H9 (cell line): ENCODE measurements around the gene KLHL18. TPM values are rescaled to one million over a fixed set of nuclear protein-coding genes. Genes with fewer than 3 reads are reported as not detected.

Source experiments
- DNase-seq: peaks from one replicate; pipeline ENCODE4 v3.0.0-alpha.2; 2017
- H2AFZ ChIP-seq: one replicate; pipeline ENCODE4 v1.6.1; 2013; ENCODE audit warnings: mild to moderate bottlenecking, low read length, control low read depth, moderate library complexity
- H2AK5ac ChIP-seq: 2 replicates; pipeline ENCODE4 v1.6.1; 2013; ENCODE audit warnings: low read length, control low read depth, mixed read lengths; ENCODE audit not compliant: insufficient read length
- H2BK120ac ChIP-seq: one replicate; pipeline ENCODE4 v1.6.1; 2013; ENCODE audit warnings: low read depth, mild to moderate bottlenecking, low read length, control low read depth, inconsistent platforms; ENCODE audit not compliant: poor library complexity, severe bottlenecking
- H2BK12ac ChIP-seq: 2 replicates; pipeline ENCODE4 v1.6.1; 2013; ENCODE audit warnings: low read length, control low read depth, mixed read lengths, low read depth; ENCODE audit not compliant: insufficient read length
- H2BK15ac ChIP-seq: 2 replicates; pipeline ENCODE4 v1.6.1; 2013; ENCODE audit warnings: low read depth, low read length, control low read depth
- H2BK20ac ChIP-seq: one replicate; pipeline ENCODE4 v1.6.1; 2013; ENCODE audit warnings: low read depth, mild to moderate bottlenecking, low read length, control low read depth, inconsistent platforms; ENCODE audit not compliant: poor library complexity, severe bottlenecking
- H2BK5ac ChIP-seq: 2 replicates; pipeline ENCODE4 v1.6.1; 2013; ENCODE audit warnings: low read length, control low read depth, mixed read lengths; ENCODE audit not compliant: insufficient read length
- H3K14ac ChIP-seq: 2 replicates; pipeline ENCODE4 v1.6.1; 2013; ENCODE audit warnings: low read length, control low read depth; ENCODE audit not compliant: insufficient read depth
- H3K18ac ChIP-seq: 2 replicates; pipeline ENCODE4 v1.6.1; 2013; ENCODE audit warnings: low read depth, mild to moderate bottlenecking, mixed read lengths, low read length, control low read depth; ENCODE audit not compliant: insufficient read length
- H3K23ac ChIP-seq: 2 replicates; pipeline ENCODE4 v1.6.1; 2013; ENCODE audit warnings: low read length, control low read depth, mixed read lengths, low read depth; ENCODE audit not compliant: insufficient read length
- H3K23me2 ChIP-seq: 2 replicates; pipeline ENCODE4 v1.6.1; 2013; ENCODE audit warnings: low read depth, mild to moderate bottlenecking, mixed read lengths, low read length, control low read depth; ENCODE audit not compliant: insufficient read length, poor library complexity, severe bottlenecking
- H3K27ac ChIP-seq: 2 replicates; pipeline ENCODE4 v1.5.1; 2013; ENCODE audit warnings: low read length, control low read depth, mixed read lengths, low read depth; ENCODE audit not compliant: insufficient read length
- H3K27me3 ChIP-seq: 2 replicates; pipeline ENCODE4 v1.6.1; 2013; ENCODE audit warnings: low read length, control low read depth, inconsistent platforms; ENCODE audit not compliant: insufficient read depth
- H3K4ac ChIP-seq: 2 replicates; pipeline ENCODE4 v1.6.1; 2013; ENCODE audit warnings: low read depth, mild to moderate bottlenecking, control low read depth, inconsistent platforms, low read length, moderate library complexity
- H3K4me1 ChIP-seq: 2 replicates; pipeline ENCODE4 v1.6.1; 2013; ENCODE audit warnings: low read length, control low read depth, inconsistent platforms; ENCODE audit not compliant: insufficient read depth
- H3K4me2 ChIP-seq: 2 replicates; pipeline ENCODE4 v1.6.1; 2013; ENCODE audit warnings: low read length, control low read depth, mixed read lengths; ENCODE audit not compliant: insufficient read length, insufficient read depth
- H3K56ac ChIP-seq: 2 replicates; pipeline ENCODE4 v1.6.1; 2013; ENCODE audit warnings: low read depth, mild to moderate bottlenecking, mixed read lengths, low read length, control low read depth; ENCODE audit not compliant: insufficient read length
- H3K79me1 ChIP-seq: 2 replicates; pipeline ENCODE4 v1.6.1; 2013; ENCODE audit warnings: low read depth, mild to moderate bottlenecking, moderate library complexity, low read length, control low read depth, inconsistent platforms; ENCODE audit not compliant: insufficient read depth, poor library complexity, severe bottlenecking
- H3K79me2 ChIP-seq: 2 replicates; pipeline ENCODE4 v1.6.1; 2013; ENCODE audit warnings: low read length, control low read depth, inconsistent platforms; ENCODE audit not compliant: insufficient read depth
- H3K9ac ChIP-seq: 2 replicates; pipeline ENCODE4 v1.6.1; 2013; ENCODE audit warnings: low read length, control low read depth, mixed read lengths; ENCODE audit not compliant: insufficient read length; ENCODE audit errors: extremely low read depth
- H3K9me3 ChIP-seq: one replicate; pipeline ENCODE4 v1.6.1; 2013; ENCODE audit warnings: low read depth, low read length, inconsistent platforms; ENCODE audit not compliant: control insufficient read depth
- H3T11ph ChIP-seq: one replicate; pipeline ENCODE4 v1.6.1; 2013; ENCODE audit warnings: mild to moderate bottlenecking, low read length, control low read depth, inconsistent platforms
- H4K20me1 ChIP-seq: one replicate; pipeline ENCODE4 v1.6.1; 2013; ENCODE audit not compliant: control insufficient read depth, insufficient read length, insufficient read depth
- H4K5ac ChIP-seq: 2 replicates; pipeline ENCODE4 v1.6.1; 2013; ENCODE audit warnings: low read depth, mild to moderate bottlenecking, mixed read lengths, low read length, control low read depth; ENCODE audit not compliant: insufficient read length
- H4K8ac ChIP-seq: replicated peaks from 2 replicates; pipeline ENCODE4 v1.6.1; 2013; ENCODE audit warnings: low read length, control low read depth, mixed read lengths, low read depth; ENCODE audit not compliant: insufficient read length
- H4K91ac ChIP-seq: 2 replicates; pipeline ENCODE4 v1.6.1; 2013; ENCODE audit warnings: low read depth, mild to moderate bottlenecking, moderate library complexity, mixed read lengths, low read length, control low read depth; ENCODE audit not compliant: insufficient read length
- H3K27ac Mint-ChIP-seq, 3 experiments: 2 replicates in 2 of 3; 3 replicates in 1 of 3; pipeline ENCODE4 v1.8.0; 2020 to 2021; ENCODE audit warnings: mixed read lengths in 3 of 3, mild to moderate bottlenecking in 1 of 3, moderate library complexity in 1 of 3
- H3K27me3 Mint-ChIP-seq: 2 replicates; pipeline ENCODE4 v1.8.0; 2021; ENCODE audit warnings: low read depth, mild to moderate bottlenecking, moderate library complexity, mixed read lengths
- H3K36me3 Mint-ChIP-seq, 3 experiments: 2 replicates in 2 of 3; 3 replicates in 1 of 3; pipeline ENCODE4 v1.8.0; 2020 to 2021; ENCODE audit warnings: low read depth in 3 of 3, mixed read lengths in 3 of 3; ENCODE audit not compliant: insufficient read depth in 1 of 3
- H3K4me1 Mint-ChIP-seq, 2 experiments: 2 replicates each; pipeline ENCODE4 v1.8.0; 2020; ENCODE audit warnings: mixed read lengths in 2 of 2
- H3K4me3 Mint-ChIP-seq, 2 experiments: 2 replicates in 1 of 2; 3 replicates in 1 of 2; pipeline ENCODE4 v1.8.0; 2020 to 2021; ENCODE audit warnings: mild to moderate bottlenecking in 2 of 2, mixed read lengths in 2 of 2, moderate library complexity in 1 of 2
- H3K9me3 Mint-ChIP-seq, 2 experiments: 2 replicates in 1 of 2; 3 replicates in 1 of 2; pipeline ENCODE4 v1.8.0; 2020; ENCODE audit warnings: mild to moderate bottlenecking in 2 of 2, mixed read lengths in 2 of 2, moderate library complexity in 1 of 2
- CTCF ChIP-seq: fragments of 200-600 bp; sonication (generic); conservative IDR thresholded peaks from 3 replicates; pipeline ENCODE4 v1.8.0; 2021; ENCODE audit warnings: antibody characterized with exemption, mild to moderate bottlenecking
- WGBS: extraction: QIAGEN DNeasy Blood & Tissue Kit; methylation state at CpG from one replicate; pipeline ENCODE4 v1.1.7; 2013; ENCODE audit warnings: missing lambda C conversion rate, low lambda C conversion rate, mixed read lengths; ENCODE audit not compliant: insufficient read length; ENCODE audit errors: extremely low coverage; 5-methylcytosine and 5-hydroxymethylcytosine counted together
- total RNA-seq: library from RNA; stranded (reverse); gene quantifications from 2 replicates; pipeline ENCODE4 v1.2.1, GENCODE V29; 2021

Gene KLHL18
- total RNA-seq, 1 experiment from 2014 or later = 55.3 TPM

GRCh38 chr3:47245271-47245670, 37.5 kb upstream of the KLHL18 start:
- no CpG with 5 or more reads among the region's 2 CpGs for WGBS
- no peak overlapping the region for H3K27ac Mint-ChIP-seq

More at GRCh38 chr3:47245271-47245670, 37.5 kb upstream of the KLHL18 start:
- no peak overlapping the region for H2AK5ac ChIP-seq
- peaks cover under 1 to 1% of the 10 kb centered on the region in 2 experiments for H3K4me1 Mint-ChIP-seq
- no peak overlapping the region for H4K91ac ChIP-seq
- H3K9ac ChIP-seq = no peak overlapping the region
- H2BK5ac ChIP-seq = no peak overlapping the region
- no peak overlapping the region for H3K27ac ChIP-seq
- no peaks in the 10 kb centered on the region for H4K20me1 ChIP-seq
- H3K18ac ChIP-seq = no peak overlapping the region
- no peak overlapping the region for H2BK120ac ChIP-seq
- H3K9me3 ChIP-seq = no peaks in the 10 kb centered on the region
- H3K79me1 ChIP-seq = no peaks in the 10 kb centered on the region
- no peak overlapping the region for H3K14ac ChIP-seq
- no peaks in the 10 kb centered on the region for H3K27me3 ChIP-seq
- H2AFZ ChIP-seq = no peak overlapping the region
- H3K4ac ChIP-seq = no peak overlapping the region
- no peaks in the 10 kb centered on the region for H3K9me3 Mint-ChIP-seq
- no peak overlapping the region for H4K5ac ChIP-seq
- H3K79me2 ChIP-seq = no peaks in the 10 kb centered on the region
- H2BK12ac ChIP-seq = no peak overlapping the region
- no peaks in the 10 kb centered on the region for H3K36me3 Mint-ChIP-seq
- H4K8ac ChIP-seq = no peak overlapping the region
- no peak for TF ChIP-seq CTCF
- H2BK20ac ChIP-seq = no peak overlapping the region
- H3K4me3 Mint-ChIP-seq = no peak overlapping the region
- H3K27me3 Mint-ChIP-seq = no peaks in the 10 kb centered on the region; the same call in 1 of the 2 replicates
- H3K4me1 ChIP-seq = no peaks in the 10 kb centered on the region
- H3K23ac ChIP-seq = no peak overlapping the region
- H3T11ph ChIP-seq = no peak overlapping the region
- H3K23me2 ChIP-seq = no peaks in the 10 kb centered on the region
- no peak for DNase-seq
- no peak overlapping the region for H3K4me2 ChIP-seq
- H3K56ac ChIP-seq = no peak overlapping the region
- no peak overlapping the region for H2BK15ac ChIP-seq
